Activated CD8-positive, alpha-beta memory T cell treated with anti-CD3 and anti-CD28 coated beads for 48 hours (primary cell): ENCODE results near the gene ZNF414.
"Not testable (repeated sequence)": the region's sequence is repeated elsewhere in the genome, so short reads cannot be mapped to it uniquely, and the experiment has no call there.

Experiments used
- DNase-seq, 3 experiments: peaks; one replicate each; pipeline ENCODE4 v3.0.0-alpha.2; 2020; ENCODE audit warnings: low read depth in 2 of 3, low spot score in 2 of 3

ZNF414 gene

GRCh38 chr19:8518536-8518935 is 4.6 kb upstream of the ZNF414 start:
- no peak for DNase-seq

DNA sequence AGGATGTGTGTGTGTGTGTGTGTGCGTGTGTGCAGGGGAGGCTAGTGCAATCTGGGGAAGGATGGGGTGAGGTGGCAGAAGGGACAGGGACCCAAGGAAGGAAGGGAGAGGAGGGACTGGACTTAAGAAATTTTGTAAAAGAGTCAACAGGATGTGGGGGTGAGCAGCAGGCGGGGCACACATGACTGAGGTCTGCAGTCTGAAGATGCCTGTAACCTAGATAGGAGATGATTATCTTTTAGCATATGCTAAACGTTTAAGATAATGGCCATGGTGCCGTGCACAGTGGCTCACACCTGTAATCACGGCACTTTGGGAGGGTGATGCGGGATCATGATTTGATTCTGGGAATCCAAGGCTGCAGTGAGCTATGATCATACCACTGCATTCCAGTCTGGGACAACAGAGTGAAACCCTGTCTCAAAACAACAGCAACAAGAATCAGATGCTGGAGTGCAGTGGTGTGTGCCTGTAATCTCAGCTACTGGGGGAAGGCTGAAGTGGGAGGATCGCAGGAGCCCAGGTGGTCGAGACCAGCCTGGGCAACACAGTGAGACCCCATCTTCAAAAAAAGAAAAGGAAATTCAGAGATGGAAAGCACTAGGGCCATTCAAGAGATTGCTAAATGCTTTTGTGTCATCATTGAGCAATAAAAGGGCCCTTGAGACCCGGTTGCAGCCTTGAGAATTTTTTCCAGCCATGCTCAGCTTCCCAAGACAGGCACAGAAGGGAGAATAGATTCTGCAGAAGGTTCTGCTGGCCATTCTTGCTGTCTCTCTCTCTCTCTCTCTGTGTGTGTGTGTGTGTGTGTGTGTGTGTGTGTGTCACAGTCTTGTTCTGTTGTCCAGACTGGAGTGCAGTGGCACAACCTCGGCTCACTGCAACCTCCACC is 3.8 kb upstream of the ZNF414 start:
- DNase-seq: no peak

DNA sequence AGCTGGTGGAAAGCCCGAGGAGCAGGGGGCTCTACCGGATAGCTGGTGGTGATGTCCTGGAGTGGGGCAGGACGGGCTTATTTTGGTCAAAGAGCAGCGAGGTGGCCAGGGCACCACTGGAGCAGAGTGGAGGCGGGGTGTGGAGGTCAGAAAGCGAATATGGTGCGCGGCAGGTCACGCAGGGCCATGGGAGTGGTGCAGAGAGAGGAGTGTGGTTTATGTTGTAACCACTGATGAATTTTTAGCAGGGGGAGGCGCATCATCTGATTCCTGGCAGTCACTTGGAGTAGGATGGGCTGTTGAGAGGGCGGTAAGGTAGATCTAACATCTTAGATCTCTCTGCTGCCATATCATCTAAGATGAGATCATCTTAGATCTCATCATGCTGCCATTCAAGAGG is 1.4 kb upstream of the ZNF414 start:
- DNase-seq: peak in 2 of 3 experiments; percentile 20 to 51

GRCh38 chr19:8514505-8515009 is 590 bp upstream of the ZNF414 start:
- DNase-seq: not testable (repeated sequence)

- no peak for DNase-seq
These were observed 806 bp downstream of the ZNF414 start for GRCh38 chr19:8513036-8513686.

DNA sequence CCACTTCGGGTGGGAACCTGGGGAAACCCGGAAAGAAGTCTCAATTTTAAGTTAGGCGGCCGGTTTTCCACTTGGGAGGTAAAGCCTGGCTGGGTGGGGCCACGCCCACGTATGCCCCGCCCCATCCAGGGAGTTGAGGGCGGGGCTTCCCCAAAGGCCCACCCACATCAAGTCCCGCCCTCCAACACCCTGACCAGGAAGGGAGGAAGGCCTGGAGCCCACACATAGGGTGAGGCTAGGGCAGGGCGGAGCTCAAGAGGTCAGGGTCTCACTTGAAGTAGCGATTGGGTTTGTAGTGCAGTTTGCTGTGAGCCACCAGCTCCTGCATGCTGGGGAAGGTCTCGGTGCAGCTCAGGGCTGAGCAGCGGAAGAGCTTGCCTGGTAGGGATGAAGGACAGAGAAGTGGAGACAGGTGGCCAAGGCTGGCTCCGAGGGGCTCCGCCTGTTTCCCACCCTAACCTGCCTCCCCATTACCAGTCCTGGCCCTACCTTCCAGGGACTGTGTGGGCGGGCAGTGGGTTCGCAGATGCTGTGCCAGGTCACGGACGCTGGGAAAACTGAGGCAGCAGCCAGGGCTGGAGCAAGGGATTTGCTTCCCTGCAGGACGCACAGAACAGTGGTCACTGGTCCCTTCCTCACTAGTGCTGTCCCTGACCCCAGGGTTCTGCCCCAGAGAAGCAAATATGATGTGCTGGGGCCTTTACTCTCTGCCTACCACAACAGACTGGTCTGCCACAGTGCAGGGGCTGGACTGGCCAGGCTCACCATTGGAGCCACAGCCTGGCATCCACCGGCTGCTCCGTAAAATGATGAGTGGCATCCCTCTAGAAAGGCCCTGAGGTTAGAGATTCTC is 1.6 kb downstream of the ZNF414 start:
- DNase-seq: no peak

- no peak for DNase-seq
These were observed 2.3 kb downstream of the ZNF414 start for GRCh38 chr19:8511573-8512101.

GRCh38 chr19:8510589-8511115 is 3.3 kb downstream of the ZNF414 start:
- DNase-seq: no peak

- no peak for DNase-seq
These were observed 7.5 kb downstream of the ZNF414 start for GRCh38 chr19:8506402-8506957.

DNA sequence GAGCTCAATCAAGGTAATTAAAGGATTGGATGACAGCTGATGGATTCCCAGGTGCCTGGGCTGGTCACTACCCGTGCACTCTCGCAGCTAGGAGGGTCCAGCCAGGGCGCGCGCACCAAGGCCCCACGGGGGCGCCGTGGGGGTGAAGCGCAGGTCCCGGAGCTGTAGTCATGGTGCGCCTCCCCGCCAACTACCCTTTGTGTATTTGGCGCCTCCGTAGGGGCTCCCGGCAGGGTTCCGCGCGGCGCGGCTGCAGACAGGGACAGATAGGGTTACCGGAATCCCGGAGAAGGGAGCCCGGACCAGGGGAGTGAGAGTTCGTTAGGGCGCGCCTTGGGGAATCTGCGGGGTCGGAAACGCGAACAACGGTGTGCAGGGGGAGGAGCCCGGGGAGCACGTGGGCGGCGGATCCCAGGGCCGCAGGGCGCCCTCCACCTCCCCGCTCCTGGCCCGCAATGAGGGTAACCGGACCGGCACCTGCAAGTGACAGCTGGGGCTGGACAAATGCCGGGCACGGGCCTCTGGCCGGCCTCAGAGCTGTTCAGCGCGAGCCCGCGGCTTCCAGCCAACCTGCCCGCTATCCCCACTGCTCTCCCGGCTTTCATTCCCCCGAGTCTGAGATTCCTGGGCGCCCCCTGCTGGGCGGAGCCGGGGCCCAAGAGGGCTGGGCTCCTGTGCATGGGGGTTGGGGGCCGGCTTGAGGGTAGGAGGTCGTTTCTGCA is 8.1 kb downstream of the ZNF414 start:
- DNase-seq: peak in 2 of 3 experiments; percentile 62 to 79

DNA sequence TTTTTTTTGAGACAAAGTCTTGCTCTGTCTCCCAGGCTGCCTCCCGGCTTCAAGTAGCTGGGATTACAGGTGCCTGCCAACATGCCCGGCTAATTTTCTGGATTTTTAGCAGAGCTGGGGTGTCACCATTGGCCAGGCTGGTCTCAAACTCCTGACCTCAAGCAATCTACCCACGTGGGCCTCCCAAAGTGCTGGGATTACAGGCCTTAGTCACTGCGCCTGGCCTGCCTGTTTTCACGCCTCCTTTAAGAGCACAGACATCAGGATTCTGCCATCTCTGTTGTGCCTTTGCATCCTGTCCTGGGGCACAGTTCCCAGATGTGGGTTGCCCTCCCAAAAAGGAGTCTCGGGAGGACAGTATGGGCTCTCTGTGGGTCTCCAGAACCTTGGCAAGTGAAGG is 9.0 kb downstream of the ZNF414 start:
- DNase-seq: no peak

- DNase-seq: no peak
These were observed 9.8 kb downstream of the ZNF414 start for GRCh38 chr19:8504171-8504570.

GRCh38 chr19:8503510-8503909 is 10.5 kb downstream of the ZNF414 start:
- DNase-seq: no peak

- no peak for DNase-seq
These were observed 12.0 kb downstream of the ZNF414 start for GRCh38 chr19:8501981-8502380.

DNA sequence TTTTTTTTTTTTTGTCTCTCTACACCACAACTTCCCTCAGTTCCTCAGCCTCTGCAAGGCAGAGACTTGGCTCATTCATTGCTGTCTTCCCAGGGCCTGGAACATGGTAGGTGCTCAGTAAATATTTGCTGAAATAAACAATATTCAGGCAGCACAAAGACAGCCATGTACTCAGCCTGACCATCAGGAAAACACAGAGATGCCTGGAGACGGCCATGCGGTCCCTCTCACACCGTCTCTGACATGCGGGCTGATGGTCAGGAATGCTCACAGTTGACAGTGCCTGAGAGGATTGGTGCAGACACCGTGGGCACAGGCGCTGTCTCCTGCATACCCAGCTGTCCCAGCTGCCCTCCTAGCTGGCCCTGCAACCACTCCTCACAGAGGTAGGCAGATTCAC is 12.5 kb downstream of the ZNF414 start:
- no peak for DNase-seq

- no peak for DNase-seq
These were observed 13.8 kb downstream of the ZNF414 start for GRCh38 chr19:8500158-8500557.

GRCh38 chr19:8499048-8499833 is 14.7 kb downstream of the ZNF414 start:
- DNase-seq: no peak

DNA sequence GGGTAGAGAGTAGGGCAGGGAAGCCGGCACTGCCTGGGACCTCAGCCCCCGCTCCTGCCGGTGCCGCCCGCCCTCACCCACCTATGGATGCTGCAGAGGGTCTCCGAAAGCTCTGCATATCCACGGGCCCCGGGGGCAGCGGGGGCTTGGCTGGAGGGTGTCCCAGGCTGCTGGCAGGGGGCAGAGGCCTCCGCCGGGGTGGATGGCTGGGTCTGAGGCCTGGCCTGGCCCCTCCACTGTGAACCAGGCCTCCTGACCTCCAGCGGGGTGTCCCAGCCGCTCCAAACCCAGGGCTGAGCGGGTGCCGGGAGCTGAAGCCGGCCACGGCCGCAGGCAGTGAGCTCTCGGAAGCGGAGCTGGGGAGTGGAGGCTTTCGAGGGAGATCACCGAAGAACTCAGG is 15.7 kb downstream of the ZNF414 start:
- no peak for DNase-seq

DNA sequence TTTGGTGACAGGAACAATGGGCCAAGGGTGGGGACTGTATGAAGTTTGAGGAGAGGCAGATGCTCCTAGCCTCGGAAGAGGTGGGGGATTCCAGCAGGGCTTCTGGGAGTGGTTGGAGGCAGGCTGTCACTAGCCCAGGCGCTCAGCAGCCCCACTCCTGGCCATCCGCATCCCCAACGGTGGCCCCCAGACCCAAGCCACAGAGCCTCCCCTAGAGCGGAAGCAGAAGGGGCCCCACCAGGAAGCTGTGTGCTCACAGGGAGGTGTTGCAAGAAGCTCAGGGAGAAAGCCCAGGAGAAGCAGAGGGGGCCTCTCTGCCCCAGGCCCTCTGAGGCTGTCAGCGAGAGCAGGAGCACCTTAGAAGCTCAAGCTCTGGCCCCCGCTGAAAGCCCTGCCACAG is 19.8 kb downstream of the ZNF414 start:
- DNase-seq: no peak
